ENCODE data around the gene MBNL2. TPM values are rescaled to one million over a fixed set of nuclear protein-coding genes. Genes with fewer than 3 reads are reported as not detected.

MBNL2 gene
- total RNA-seq, 2 experiments from 2014 or later = 2.7 to 7.4 TPM

GRCh38 chr13:97376981-97377380 lies 154.8 kb downstream of the MBNL2 start:
- Histone ChIP-seq H3K36me3 (ENCODE audit: insufficient read depth, low read length) (no peaks in the 10 kb centered on the region), H3K9me3 (ENCODE audit: low read length) (no peaks in the 10 kb centered on the region), H3K9me2 (ENCODE audit: insufficient read depth, low read length) (no peaks in the 10 kb centered on the region), H3K4me2 (ENCODE audit: low read length) (no peak overlapping the region), H3K27ac (ENCODE audit: low read depth, low read length, poor library complexity, severe bottlenecking) (no peak overlapping the region), H2AFZ (ENCODE audit: low read length) (no peak overlapping the region), H3K4me1 (ENCODE audit: insufficient read depth, low read length, poor library complexity, severe bottlenecking) (no peaks in the 10 kb centered on the region), H3K4me3 (ENCODE audit: low read depth, low read length, poor library complexity, severe bottlenecking) (no peak overlapping the region), H3K79me2 (ENCODE audit: insufficient read depth, low read depth, low read length) (no peaks in the 10 kb centered on the region), H4K20me1 (ENCODE audit: insufficient read depth, low read length) (no peaks in the 10 kb centered on the region)
- DNase-seq (ENCODE audit: low spot score) = no peak
- POLR2A ChIA-PET = interaction anchor here (0.7 to 1.0 kb wide), 2 partner anchors 9 to 48 kb away, joined by 3 read pairs; no protein-coding TSS in a partner anchor
- TF ChIP-seq EZH2phosphoT487 (IDR thresholded peaks at IDR 0.05; ENCODE audit: borderline replicate concordance, low read depth, low read length) = no peak
- TF ChIP-seq CTCF (conservative IDR thresholded peaks at IDR 0.05; ENCODE audit: low read length) = no peak
- intact Hi-C loops (cut with micrococcal nuclease; ENCODE audit: unreplicated experiment) = no loop called here
- CTCF ChIA-PET (ENCODE audit: unreplicated experiment) = no interaction called here
- BruUV-seq (replicated peaks) = no TSS peak

- ChIA-PET POLR2A (no interaction called here), CTCF (ENCODE audit: unreplicated experiment) (no interaction called here)
- no peak overlapping the region for H3K4me3 ChIP-seq (ENCODE audit: low read depth, low read length, poor library complexity, severe bottlenecking)
- H3K36me3 ChIP-seq (ENCODE audit: insufficient read depth, low read length) = no peaks in the 10 kb centered on the region
- no peaks in the 10 kb centered on the region for H3K9me2 ChIP-seq (ENCODE audit: insufficient read depth, low read length)
- no peaks in the 10 kb centered on the region for H3K4me1 ChIP-seq (ENCODE audit: insufficient read depth, low read length, poor library complexity, severe bottlenecking)
- H2AFZ ChIP-seq (ENCODE audit: low read length) = no peak overlapping the region
- no TSS peak for BruUV-seq (replicated peaks)
- H3K4me2 ChIP-seq (ENCODE audit: low read length) = no peak overlapping the region
- TF ChIP-seq CTCF (conservative IDR thresholded peaks at IDR 0.05; ENCODE audit: low read length) (no peak), EZH2phosphoT487 (IDR thresholded peaks at IDR 0.05; ENCODE audit: borderline replicate concordance, low read depth, low read length) (no peak)
- no peak for DNase-seq (ENCODE audit: low spot score)
- intact Hi-C loops (cut with micrococcal nuclease; ENCODE audit: unreplicated experiment) = no loop called here
- H3K27ac ChIP-seq (ENCODE audit: low read depth, low read length, poor library complexity, severe bottlenecking) = no peak overlapping the region
- H4K20me1 ChIP-seq (ENCODE audit: insufficient read depth, low read length) = no peaks in the 10 kb centered on the region
- H3K79me2 ChIP-seq (ENCODE audit: insufficient read depth, low read depth, low read length) = no peaks in the 10 kb centered on the region
- no peaks in the 10 kb centered on the region for H3K9me3 ChIP-seq (ENCODE audit: low read length)
Observed at GRCh38 chr13:97379386-97379785, 157.3 kb downstream of the MBNL2 start.

DNA sequence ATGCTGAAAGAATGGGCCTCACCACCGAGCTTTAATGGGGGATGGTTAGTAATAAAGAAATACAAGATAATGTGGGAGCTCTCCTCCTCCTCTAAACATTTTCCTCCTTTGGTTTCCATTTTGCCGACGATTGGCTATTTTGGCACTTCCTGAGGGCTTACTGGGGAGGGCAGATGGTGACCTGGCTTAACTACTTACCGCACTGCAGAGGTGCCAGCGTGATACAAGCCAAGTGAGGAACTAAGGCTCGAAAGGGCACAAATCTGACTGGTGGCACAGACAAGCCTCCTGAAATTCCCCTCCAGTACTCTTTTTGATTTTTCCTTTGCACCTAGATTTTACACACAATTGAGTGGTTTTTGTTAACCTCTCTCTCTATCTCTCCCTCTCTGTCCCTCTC lies 158.6 kb downstream of the MBNL2 start:
- CTCF ChIA-PET (ENCODE audit: unreplicated experiment) = no interaction called here
- Histone ChIP-seq H4K20me1 (ENCODE audit: insufficient read depth, low read length) (no peaks in the 10 kb centered on the region), H2AFZ (ENCODE audit: low read length) (no peak overlapping the region), H3K9me3 (ENCODE audit: low read length) (no peaks in the 10 kb centered on the region), H3K4me3 (ENCODE audit: low read depth, low read length, poor library complexity, severe bottlenecking) (no peak overlapping the region), H3K27ac (ENCODE audit: low read depth, low read length, poor library complexity, severe bottlenecking) (no peak overlapping the region), H3K9me2 (ENCODE audit: insufficient read depth, low read length) (no peaks in the 10 kb centered on the region), H3K36me3 (ENCODE audit: insufficient read depth, low read length) (no peaks in the 10 kb centered on the region), H3K79me2 (ENCODE audit: insufficient read depth, low read depth, low read length) (no peaks in the 10 kb centered on the region), H3K4me1 (ENCODE audit: insufficient read depth, low read length, poor library complexity, severe bottlenecking) (no peaks in the 10 kb centered on the region), H3K4me2 (ENCODE audit: low read length) (no peak overlapping the region)
- TF ChIP-seq CTCF (conservative IDR thresholded peaks at IDR 0.05; ENCODE audit: low read length) (no peak), EZH2phosphoT487 (IDR thresholded peaks at IDR 0.05; ENCODE audit: borderline replicate concordance, low read depth, low read length) (no peak)
- POLR2A ChIA-PET = no interaction called here
- no peak for DNase-seq (ENCODE audit: low spot score)
- BruUV-seq (replicated peaks) = no TSS peak
- intact Hi-C loops (cut with micrococcal nuclease; ENCODE audit: unreplicated experiment) = no loop called here

Measured in OCI-LY7 (cell line).